T-helper 2 cell treated with Interferon-gamma antibody and Interleukin-4, amounts not matched to agents 100 ng/mL and 5 ng/mL, for 36 hours (primary cell): ENCODE measurements around the gene COL4A2. TPM values are rescaled to one million over a fixed set of nuclear protein-coding genes. Genes with fewer than 3 reads are reported as not detected.

Source experiments
- intact Hi-C: fragments of 100-400 bp; cut with micrococcal nuclease; formaldehyde crosslinking; loops from one replicate; pipeline ENCODE4 v1.15.1; 2023
- total RNA-seq: library from RNA; stranded (reverse); gene quantifications from 2 replicates; pipeline ENCODE4 v1.2.3, GENCODE V29; 2022

Gene COL4A2
- total RNA-seq, 1 donor from 2014 or later, result not detected

DNA sequence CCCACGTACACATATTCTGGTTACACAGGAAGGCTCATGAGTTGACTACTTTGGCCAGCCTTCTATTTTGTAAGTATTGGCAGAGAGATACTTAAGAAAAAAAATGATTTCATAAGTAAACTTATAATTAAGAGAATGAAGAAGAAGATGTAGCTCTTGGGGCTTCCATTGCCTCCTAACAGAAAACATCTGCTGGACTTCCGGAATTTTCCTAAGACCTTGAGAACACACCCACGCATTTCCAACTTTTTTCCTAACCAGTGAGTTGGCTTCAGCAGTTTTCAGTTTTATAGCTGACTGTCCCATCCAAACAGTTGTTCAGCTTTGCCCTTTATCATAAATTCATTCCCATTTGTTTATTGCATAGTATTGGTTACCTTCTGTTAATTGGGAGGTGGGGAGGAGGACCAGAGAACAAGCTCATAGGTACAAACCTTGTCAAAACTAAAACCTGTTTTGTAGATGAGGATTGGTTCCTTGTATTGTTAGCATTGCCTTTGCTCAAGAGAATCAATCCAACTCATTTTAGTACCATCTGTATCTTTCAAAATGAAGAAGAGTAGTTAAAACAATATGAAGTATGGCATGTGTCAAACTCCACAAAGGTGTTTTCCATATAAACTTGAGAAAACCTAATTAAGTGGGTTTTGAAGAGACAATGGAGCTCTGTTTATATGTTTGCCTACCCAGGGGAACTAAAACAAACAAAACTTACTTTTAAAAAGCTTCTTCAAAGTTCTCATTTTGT is 93.9 kb downstream of the COL4A2 start:
- intact Hi-C loops, result no loop called here

DNA sequence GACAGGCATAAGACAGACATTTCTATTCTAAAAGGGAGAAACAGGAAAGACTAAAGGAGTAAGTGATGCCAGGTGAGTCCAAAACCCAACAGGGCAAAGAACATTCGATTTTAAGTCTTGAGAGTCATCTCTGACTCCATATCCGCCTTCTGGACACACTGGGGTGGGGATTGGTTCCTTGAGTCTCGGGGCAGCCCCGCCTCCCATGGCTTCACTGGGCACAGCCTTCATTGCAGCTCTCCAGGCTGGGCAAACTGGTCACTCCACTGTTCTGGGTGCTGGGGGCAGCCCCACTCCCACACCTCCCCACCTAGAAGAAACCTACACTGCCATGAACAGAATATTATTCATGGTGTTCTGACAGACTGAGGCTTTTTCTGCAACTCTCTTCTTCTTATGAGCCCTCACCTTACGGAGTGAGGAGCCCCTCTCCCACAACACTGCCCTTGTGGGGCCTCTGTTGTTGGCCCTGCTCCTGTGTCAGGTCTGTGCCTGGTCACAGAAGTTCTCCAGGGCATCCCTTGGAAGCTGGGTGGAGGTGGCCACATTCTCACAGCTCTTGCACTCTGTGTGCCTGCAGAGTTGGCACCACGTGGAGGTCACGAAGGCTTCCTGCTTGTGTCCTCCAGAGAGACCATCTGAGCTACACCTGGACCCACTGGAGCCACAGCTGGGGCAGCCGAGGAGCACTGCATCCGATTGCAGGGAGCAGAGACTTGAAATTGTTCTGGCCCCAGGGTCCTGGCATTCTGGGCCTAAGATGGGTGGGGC is 95.4 kb downstream of the COL4A2 start:
- intact Hi-C loops, result no loop called here

GRCh38 chr13:110403315-110403714 is 96.2 kb downstream of the COL4A2 start:
- intact Hi-C loops, result no loop called here

DNA sequence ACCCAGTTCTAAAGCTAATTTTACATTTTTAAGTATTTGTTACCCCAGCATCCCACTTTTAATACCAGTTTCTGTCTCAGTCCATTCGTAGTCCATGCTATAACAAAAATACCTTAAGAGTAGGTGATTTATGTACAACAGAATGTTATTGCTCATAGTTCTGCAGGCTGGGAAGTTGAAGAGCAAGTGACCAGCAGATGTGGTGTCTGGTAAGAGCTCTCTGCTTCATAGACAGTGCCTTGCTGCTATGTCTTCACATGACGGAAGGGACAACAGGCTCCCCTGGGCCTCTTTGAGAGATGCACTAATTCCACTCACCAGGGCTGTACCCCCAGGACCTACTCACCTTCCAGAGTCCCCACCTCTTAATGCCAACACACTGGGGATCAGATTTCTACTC is 96.6 kb downstream of the COL4A2 start:
- intact Hi-C loops, result no loop called here

DNA sequence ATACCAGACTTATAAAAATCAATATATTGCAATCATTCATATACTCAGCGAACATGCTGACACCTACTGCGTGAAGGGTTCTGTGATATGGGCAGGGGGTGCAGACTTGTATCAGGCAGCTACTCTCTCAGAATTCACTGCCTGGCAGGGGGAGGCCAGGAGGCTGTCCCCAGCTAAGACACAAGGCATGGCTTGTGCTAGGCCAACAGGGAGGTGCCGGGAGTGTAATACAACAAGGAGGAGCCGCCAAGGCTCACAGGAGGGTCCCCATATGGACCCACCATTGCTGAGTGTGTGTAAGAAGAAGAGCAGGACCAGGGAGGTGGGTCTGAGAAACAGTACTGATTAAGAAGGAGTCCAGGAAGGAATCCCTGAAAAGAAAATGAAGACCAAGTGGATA is 97.2 kb downstream of the COL4A2 start:
- intact Hi-C loops, result no loop called here

- intact Hi-C loops, result no loop called here
These were observed 98.7 kb downstream of the COL4A2 start for GRCh38 chr13:110405597-110406450.

- intact Hi-C loops, result no loop called here
These were observed 99.9 kb downstream of the COL4A2 start for GRCh38 chr13:110407021-110407420.

- intact Hi-C loops, result no loop called here
These were observed 100.4 kb downstream of the COL4A2 start for GRCh38 chr13:110407531-110407930.

DNA sequence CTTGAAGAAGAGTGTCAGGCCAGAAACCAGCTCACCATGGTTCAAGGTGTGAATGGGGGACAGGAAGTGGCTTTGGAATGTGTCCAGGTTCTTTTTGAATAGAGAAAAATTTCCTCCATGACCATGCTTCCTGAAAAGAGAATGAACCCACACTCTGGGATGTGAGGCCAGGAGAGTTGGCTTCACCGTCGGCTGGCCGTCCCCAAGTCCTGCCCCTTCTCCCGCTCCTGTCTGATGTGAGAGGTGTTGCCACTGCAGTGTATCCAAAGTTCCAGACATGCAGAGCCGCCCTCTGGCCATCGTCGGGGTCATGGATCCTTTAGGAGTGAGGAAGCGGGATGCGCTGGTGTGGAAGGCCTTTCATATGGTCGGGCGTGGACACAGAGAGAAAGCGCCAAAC is 101.2 kb downstream of the COL4A2 start:
- intact Hi-C loops, result no loop called here

DNA sequence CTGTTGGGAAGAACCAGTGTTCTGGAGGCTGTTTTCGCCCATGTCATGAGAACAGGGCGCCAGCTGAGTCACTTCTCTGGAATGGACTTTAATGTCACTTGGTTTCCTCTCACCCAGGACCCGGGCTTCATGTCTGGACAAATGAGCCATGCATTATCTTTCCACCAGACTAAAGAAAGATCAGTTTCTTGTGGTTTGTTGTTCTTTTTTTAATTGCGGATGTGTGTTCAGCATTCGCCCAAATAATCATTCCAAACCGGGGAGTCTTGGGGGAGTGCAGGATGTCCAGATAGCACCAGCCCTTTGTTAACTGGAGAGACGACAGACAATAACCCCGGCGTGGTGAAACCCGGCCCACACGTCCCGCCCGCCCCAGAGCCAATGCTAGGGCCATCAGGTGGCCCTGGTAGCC is 102.5 kb downstream of the COL4A2 start:
- intact Hi-C loops, result no loop called here

DNA sequence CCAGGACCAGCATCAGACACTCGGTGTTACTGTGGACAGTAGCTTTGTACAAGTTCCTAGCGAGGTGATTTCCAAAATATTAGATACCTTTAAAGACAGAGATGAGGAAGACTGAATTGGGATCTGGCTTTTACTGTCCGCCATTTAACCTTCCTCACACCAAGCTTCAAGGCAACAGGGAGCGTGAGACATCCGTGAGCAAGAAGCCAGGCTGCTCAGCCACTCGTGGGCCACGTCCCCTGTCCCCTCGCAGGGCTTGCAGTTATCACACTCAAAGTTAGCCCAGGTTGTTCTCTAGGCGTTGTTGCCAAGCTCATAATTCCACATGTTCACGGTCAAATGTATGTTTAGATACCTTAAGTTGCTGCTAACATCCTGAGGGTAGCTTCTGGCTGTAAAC is 102.9 kb downstream of the COL4A2 start:
- intact Hi-C loops, result no loop called here

DNA sequence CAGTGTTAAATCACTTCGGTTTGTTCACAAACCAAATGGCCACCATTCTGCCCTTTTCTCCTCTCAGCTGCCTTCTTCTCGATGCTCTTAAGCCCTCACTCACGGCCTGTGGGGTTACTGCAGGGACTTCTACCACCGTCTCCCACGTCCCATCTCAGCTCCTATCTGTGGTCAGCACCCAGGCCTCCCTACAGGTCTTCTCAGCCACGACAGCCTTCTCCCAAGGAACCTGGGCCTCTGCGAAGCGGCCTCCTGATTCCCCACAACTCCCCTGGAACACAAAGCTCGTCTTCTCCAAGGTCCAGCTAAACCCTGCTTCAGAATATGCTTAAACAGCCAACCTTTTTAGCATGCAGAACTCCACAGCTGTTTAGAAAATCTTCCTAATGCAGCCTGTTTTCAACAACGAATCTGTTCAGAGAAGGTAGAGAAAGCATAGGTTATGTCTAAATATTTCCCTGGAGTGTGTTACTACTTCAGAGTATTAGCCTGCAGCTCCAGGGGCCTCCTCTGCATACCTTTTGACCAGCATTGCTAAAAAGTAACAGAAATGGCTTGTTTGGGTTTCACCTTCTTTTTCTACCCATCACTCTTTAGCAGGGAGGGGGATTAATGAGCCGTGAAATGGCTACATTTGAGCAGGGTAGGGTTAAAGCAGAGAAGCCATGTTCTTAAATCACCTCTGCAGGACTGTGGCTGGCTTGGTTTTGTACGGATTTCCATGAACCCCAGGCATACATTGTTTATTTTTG is 104.0 kb downstream of the COL4A2 start:
- intact Hi-C loops, result no loop called here

GRCh38 chr13:110411688-110412059 is 104.6 kb downstream of the COL4A2 start:
- intact Hi-C loops, result no loop called here

- intact Hi-C loops, result no loop called here
These were observed 105.2 kb downstream of the COL4A2 start for GRCh38 chr13:110412132-110412914.

DNA sequence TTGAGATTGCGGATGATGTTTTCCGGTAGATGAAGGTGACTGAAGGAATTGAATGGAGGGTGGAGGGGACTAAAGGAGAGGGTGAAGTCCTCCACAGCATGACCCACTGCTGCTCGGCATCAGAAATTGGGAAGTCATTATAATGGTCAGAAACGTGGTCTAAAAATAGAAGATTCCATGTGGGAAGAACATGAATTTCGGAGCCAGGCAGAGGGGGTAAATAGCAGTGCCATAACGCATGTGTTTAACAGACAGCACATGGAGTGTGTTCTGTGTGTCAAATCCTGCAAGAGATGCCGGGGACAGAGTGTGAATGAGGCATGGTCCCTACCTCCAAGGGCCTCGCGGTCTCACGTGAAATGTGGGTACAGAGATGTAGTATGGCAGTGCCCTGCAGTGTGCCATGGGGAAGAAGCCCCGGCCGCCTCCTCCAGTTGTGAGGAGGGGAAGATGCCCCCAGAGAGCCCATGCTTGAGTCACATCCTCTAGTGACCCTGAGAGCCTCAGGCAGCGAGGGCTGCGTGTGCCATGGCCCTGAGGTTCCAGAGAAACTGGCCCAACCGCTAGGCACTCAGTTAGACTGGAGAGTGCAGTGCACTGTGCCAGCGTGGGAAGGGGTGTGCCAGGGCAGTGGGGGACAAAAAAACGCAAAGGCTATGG is 106.1 kb downstream of the COL4A2 start:
- intact Hi-C loops, result no loop called here

DNA sequence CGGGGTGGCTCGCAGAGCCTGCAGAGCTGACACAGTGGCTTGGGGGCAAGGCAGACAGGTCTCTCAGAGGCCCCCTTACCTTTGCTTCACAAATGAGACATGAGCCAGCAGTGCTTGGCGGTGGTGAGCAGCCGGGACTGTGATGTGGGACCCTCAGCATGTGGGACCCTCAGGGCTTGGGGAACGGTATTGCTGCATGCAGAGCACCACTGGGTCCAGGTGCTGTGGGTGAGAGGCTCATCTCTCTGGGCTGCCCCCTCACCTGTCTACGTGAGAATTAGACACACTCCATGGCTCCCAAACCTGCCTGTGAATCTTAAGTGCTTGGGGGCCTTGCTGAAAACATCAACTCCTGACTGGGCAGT is 106.6 kb downstream of the COL4A2 start:
- intact Hi-C loops, result no loop called here

GRCh38 chr13:110414283-110414682 is 107.2 kb downstream of the COL4A2 start:
- intact Hi-C loops, result no loop called here

DNA sequence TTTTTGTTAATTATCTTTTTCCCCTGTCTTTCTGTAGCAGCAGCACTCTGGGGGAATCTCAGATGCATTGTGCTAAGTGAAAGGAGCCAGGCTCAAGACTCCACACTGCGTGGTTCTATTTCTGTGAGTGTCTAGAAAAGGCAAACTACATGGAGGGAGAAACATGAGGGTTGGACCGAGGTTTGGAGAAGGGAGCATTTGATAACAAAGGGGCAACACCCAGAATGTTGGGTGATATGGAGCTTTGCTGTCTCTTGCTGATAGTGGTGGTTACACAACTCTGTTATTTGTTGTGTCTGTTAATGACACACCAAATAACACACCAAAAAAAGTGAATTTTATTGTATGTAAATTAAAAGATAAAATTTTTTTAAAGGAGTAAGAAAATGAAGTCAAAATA is 107.8 kb downstream of the COL4A2 start:
- intact Hi-C loops, result no loop called here

GRCh38 chr13:110415669-110416068 is 108.6 kb downstream of the COL4A2 start:
- intact Hi-C loops, result no loop called here
